ENCODE measurements around the gene PLEKHG5.
"Not testable (repeated sequence)": the region's sequence is repeated elsewhere in the genome, so short reads cannot be mapped to it uniquely, and the experiment has no call there.

Gene PLEKHG5

GRCh38 chr1:6445062-6445763 lies 46.3 kb downstream of the PLEKHG5 start:
- DNase-seq, result no peak

GRCh38 chr1:6444377-6444776 lies 47.1 kb downstream of the PLEKHG5 start:
- DNase-seq, result no peak

GRCh38 chr1:6443339-6444115 lies 47.9 kb downstream of the PLEKHG5 start:
- DNase-seq, result peak; percentile 54

GRCh38 chr1:6441586-6441985 lies 49.9 kb downstream of the PLEKHG5 start:
- DNase-seq, result no peak

- DNase-seq, result peak; percentile 29
Observed at GRCh38 chr1:6440198-6441126, 51.0 kb downstream of the PLEKHG5 start.

- peak; percentile 55 for DNase-seq
Observed at GRCh38 chr1:6438047-6438525, 53.4 kb downstream of the PLEKHG5 start.

GRCh38 chr1:6437012-6437700 lies 54.3 kb downstream of the PLEKHG5 start:
- DNase-seq, result peak; percentile 82

GRCh38 chr1:6436277-6436676 lies 55.2 kb downstream of the PLEKHG5 start:
- not testable (repeated sequence) for DNase-seq

GRCh38 chr1:6435547-6435946 lies 55.9 kb downstream of the PLEKHG5 start:
- DNase-seq, result no peak

- no peak for DNase-seq
Observed at GRCh38 chr1:6435129-6435528, 56.3 kb downstream of the PLEKHG5 start.

GRCh38 chr1:6434186-6434585 lies 57.3 kb downstream of the PLEKHG5 start:
- DNase-seq, result no peak

GRCh38 chr1:6431645-6432579 lies 59.6 kb downstream of the PLEKHG5 start:
- not testable (repeated sequence) for DNase-seq

GRCh38 chr1:6429660-6430411 lies 61.6 kb downstream of the PLEKHG5 start:
- not testable (repeated sequence) for DNase-seq

- not testable (repeated sequence) for DNase-seq
Observed at GRCh38 chr1:6428453-6428852, 63.0 kb downstream of the PLEKHG5 start.

- DNase-seq, result peak; percentile 39
Observed at GRCh38 chr1:6427441-6428390, 63.8 kb downstream of the PLEKHG5 start.

- DNase-seq, result no peak
Observed at GRCh38 chr1:6426972-6427350, 64.5 kb downstream of the PLEKHG5 start.

- DNase-seq, result no peak
Observed at GRCh38 chr1:6426277-6426971, 65.0 kb downstream of the PLEKHG5 start.

- no peak for DNase-seq
Observed at GRCh38 chr1:6425658-6426057, 65.8 kb downstream of the PLEKHG5 start.
